Fibroblast of skin of back (primary cell): ENCODE measurements around the gene GOSR2. TPM values are rescaled to one million over a fixed set of nuclear protein-coding genes. Genes with fewer than 3 reads are reported as not detected.

Experiments
- DNase-seq: peaks from one replicate; pipeline ENCODE4 v3.0.0-alpha.2; 2013
- polyA plus RNA-seq, 2 experiments: library from polyadenylated mRNA; unstranded; fragments of 120-200 nt; gene quantifications; one replicate each; pipeline ENCODE4 v1.2.1, GENCODE V29; 2013; ENCODE audit not compliant: insufficient read length in 2 of 2

GOSR2 gene
- polyA plus RNA-seq (2013, experiment 1 of 2; ENCODE audit: insufficient read length) = 51.4 TPM
- polyA plus RNA-seq (2013, experiment 2 of 2; ENCODE audit: insufficient read length) = 44.1 TPM

DNA sequence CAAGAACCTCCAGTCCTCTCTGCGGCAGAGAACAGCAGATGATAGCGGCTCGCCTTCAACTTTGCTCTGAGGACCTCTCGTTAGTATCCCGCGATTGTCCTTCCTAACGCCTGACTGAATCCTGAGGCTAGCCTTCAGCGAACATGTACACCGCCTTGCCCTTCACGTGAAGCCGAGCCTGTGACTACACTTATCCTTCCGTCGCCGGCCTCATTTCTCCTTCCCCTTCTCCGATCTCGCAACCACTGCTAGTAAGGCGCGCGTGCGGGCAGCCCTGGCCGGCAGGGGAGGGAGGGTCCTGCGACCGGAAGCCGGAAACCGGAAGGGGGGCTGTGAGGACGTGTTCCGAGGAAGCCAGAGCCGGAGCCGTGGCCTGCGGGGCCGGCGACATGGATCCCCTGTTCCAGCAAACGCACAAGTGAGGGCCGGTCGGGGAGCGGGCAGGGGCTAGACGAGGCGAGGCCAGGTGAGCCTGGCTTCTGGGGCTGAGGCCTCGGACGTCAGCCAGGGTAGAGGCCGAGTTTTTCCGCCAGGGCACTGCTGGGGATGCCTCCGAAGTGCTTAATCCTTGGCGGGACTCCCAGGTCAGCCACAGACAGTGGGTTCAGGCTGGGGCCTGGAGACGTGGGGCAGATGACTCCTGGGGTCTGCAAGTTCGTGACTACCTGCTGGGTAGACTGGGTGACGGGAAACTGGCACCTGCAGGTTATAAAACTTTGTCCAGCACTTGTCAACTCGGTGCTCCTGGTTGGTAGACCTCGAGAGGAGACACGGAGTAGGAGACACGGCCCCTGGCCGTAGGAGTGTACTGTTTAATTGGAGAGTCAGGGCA lies at the start of gene GOSR2:
GOSR2 (plus strand) TSS at position 357 of the 832 bp plus-strand sequence; CDS start at position 390, 33 bp downstream.
- peak; percentile 86 for DNase-seq

DNA sequence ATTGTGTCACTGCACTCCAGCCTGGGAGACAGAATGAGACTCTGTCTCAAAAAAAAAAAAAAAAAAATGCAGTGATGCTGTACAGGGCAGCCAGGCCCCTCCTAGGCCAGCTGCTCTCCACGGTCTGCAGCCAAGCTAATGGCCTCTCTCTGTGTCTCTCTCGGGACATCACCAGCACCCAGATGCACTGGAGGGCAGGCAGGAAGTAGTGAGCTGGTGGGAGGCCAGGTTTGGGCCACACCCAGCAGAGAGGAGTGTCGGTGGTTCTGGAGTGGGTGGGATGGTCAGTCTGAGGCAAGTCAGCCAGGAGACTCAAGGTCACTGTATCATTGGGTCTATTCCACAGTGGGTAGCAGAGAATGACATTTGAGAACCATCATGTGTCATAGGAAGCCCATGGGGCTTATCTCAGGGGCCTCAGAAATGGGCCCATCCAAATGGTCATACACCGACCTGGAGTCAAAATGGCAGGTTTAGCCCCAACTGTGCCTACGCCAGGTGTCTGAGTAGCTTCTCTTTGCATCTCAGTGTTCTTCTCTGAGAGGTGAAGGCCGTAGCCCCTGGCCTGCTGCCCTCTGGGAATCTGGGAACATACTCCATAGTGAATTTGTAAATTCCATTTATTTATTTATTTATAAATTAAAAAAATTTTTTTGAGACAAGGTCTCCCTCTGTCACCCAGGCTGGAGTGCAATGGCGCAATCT lies 48.9 kb upstream of the GOSR2 start:
- no peak for DNase-seq

- DNase-seq = no peak
These were observed 48.1 kb upstream of the GOSR2 start for GRCh38 chr17:46874906-46875305.

GRCh38 chr17:46875849-46876352 lies 47.1 kb upstream of the GOSR2 start:
- DNase-seq = no peak

DNA sequence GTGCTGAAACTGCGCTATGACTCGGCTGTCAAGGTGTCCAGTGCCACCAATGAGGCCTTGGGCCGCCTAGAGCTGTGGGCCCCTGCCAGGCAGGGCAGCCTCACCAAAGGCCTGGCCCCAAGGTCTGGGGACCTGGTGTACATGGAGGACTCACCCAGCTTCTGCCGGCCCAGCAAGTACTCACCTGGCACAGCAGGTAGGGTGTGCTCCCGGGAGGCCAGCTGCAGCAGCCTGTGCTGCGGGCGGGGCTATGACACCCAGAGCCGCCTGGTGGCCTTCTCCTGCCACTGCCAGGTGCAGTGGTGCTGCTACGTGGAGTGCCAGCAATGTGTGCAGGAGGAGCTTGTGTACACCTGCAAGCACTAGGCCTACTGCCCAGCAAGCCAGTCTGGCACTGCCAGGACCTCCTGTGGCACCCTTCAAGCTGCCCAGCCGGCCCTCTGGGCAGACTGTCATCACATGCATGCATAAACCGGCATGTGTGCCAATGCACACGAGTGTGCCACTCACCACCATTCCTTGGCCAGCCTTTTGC lies 46.5 kb upstream of the GOSR2 start:
- no peak for DNase-seq

DNA sequence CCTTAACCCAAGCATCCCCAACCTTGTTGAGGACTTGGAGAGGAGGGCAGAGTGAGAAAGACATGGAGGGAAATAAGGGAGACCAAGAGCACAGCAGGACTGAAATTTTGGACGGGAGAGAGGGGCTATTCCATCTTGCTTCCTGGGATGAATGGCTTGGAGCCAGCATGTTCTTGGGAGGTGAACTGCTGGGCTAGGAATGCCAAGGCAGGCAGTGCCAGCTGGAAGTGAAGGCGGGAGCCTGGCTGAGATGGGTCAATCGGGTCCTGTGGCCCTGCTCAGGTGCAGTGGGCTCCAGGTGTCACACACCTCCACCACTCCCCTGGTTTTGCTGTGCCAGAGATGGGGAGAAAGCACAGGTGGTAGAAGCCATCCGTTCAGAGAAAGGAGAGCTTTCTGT lies 46.0 kb upstream of the GOSR2 start:
- no peak for DNase-seq

DNA sequence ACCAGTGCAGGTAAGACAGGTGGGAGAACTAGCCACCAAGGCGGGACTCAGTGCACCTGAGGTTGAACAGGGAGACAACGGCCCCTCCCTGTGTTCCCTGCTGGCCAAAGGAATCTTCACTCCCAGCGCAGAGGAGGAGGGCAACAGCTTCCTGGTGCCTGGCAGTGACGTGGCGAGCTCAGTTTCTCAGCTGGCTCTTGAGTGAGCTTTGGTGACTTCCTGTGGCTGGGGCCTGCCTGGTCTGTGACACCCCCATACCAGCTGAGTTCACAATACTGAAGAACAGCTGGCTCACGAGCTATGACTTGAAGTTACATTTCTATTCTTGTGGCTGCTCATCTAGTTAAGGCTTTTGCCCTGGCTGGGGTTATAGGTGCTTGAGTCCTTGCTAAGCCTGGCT lies 45.5 kb upstream of the GOSR2 start:
- no peak for DNase-seq

GRCh38 chr17:46878055-46878454 lies 44.9 kb upstream of the GOSR2 start:
- DNase-seq = no peak

DNA sequence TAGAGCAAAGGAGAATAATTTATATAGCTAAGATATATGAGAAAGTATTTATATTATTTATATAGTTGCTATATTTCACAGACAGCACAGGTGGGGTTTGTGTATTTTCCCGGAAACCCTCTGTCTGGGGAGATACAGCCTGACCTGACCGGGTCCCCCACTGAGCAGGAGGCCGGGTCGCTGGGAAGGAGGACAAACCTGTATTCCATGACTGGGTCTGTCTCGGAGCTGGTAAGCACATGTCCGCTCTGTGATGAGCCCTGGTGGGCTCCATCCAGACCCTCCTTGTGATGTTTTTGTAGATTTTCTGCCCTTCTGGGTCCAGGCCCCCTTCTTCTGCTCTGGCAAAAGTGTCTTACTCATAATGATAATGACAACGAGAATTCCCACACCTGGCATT lies 43.9 kb upstream of the GOSR2 start:
- no peak for DNase-seq

GRCh38 chr17:46881015-46881414 lies 41.9 kb upstream of the GOSR2 start:
- no peak for DNase-seq

DNA sequence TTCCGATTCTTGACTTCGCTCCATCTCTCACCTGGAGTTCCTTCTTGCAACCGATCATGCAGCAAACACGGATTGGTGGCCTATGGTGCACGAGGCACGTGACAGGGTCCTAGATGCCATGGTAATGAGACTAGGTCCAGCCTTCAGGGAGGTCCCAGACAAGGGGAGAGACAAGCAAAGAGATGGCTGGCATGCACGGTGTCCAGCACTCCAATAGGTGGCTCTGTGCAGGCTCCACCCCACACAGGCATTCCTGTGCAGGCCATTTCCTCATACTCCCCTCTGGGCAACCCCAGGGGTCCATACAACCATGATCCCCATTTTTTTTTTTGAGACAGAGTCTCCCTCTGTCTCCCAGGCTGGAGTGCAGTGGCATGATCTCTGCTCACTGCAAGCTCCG lies 40.3 kb upstream of the GOSR2 start:
- no peak for DNase-seq

DNA sequence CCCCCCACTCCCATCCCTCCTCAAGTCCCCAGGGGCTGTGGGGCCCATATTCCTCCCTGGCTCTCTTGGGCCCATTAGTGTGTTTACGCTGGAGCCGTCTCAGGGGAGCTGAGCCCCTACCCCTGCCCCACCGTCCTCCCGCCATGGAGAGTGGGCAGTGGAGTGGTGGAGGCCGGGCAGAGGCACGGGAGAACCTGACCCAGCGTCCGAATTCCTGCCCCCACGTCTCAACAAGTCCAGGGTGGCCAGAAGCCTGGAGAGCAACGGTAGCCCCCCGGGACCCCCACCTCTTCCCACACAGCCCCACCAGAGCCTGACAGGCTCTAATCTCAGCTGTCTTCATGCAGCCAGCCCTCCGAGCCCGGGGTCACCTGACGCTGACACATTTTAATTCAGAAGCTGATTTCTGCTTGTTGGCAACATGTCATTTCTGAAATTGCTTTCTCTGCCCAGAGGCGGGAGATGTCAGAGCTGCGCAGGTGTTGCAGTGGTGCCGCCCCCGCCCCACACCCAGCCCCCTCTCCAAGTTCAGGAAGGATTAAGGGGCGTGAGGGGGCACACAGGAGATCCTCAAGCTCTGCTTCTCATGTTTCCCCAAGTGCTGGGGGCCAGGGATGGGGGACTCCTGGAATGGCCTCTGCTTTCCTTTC lies 39.0 kb upstream of the GOSR2 start:
- DNase-seq = no peak

DNA sequence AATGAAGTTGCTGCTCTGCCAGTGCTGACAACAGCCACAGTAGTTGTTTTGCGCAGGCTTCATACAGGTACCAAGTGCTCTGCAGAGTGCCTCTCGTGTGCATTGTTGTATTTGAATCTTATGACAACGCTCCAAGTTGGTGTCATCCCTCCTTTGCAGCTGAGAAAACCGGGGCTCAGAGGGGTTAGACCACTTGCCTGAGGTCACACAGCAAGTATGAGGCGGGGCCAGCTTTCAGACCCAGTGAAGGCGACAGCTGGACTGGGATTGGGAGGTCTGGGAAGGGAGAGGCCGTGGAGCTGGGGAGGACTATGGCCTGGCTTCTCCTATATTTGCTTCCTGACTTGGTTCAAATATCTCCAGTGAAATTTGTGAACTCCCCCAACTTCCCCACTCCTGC lies 38.4 kb upstream of the GOSR2 start:
- no peak for DNase-seq

DNA sequence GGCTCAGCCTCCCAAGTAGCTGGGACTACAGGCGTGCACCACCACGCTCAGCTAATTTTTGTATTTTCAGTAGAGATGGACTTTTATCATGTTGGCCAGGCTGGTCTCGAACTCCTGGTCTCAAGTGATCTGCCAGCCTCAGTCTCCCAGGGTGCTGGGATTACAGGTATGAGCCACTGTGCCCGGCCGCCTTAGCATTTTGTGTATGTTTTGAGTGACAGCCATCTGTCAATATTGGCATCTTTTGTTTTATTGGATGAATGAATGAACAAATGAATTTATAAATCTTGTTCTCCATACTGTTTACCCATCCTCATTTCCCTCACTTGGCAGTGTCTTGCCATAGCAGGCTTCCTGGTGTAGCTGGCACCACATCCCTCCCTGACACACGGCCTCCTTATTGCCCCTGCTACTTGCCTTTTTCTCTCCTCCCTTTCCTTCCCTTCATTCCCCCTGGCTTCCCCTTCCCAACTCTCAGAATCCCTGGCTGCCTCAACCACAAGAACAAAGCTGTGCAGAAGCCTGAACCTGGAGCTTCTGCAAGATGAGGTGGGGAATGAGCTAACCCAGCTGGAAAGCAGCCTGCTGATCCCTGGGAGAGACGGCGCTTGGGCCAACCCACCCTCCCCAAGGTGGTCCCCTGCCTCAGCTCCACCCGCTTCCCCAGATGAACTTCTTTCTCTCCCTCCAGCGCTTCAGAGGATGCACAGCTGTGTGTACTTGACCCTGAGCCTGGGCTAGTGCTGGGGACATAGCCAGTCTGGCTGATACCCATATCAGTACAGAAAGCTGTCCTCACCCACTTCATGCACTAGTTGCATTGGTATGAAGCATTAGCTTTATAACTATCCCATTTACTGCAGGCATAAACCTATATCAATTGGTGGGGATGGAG lies 37.3 kb upstream of the GOSR2 start:
- no peak for DNase-seq

- DNase-seq = no peak
These were observed 36.7 kb upstream of the GOSR2 start for GRCh38 chr17:46886310-46886663.

GRCh38 chr17:46887717-46888116 lies 35.2 kb upstream of the GOSR2 start:
- DNase-seq = no peak

- no peak for DNase-seq
These were observed 34.2 kb upstream of the GOSR2 start for GRCh38 chr17:46888727-46889126.

DNA sequence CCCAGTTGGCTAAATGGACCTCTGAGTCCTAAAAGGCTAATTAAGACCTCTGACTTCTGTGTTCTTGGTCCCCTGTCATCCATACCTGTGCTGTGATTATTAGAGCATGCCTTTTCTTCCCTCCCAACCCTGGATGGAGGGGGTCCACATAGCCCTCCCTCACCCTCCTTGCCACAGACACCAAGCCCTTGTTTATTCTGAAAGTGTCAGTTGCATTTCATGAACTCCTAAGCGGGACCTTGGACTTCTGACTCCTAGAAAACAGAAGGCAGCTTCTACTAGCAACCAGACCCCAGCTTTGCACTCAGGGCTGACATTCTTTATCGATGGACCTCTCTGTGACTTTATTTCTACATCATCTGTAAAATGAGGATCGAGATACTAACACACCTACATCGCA lies 33.4 kb upstream of the GOSR2 start:
- DNase-seq = no peak

DNA sequence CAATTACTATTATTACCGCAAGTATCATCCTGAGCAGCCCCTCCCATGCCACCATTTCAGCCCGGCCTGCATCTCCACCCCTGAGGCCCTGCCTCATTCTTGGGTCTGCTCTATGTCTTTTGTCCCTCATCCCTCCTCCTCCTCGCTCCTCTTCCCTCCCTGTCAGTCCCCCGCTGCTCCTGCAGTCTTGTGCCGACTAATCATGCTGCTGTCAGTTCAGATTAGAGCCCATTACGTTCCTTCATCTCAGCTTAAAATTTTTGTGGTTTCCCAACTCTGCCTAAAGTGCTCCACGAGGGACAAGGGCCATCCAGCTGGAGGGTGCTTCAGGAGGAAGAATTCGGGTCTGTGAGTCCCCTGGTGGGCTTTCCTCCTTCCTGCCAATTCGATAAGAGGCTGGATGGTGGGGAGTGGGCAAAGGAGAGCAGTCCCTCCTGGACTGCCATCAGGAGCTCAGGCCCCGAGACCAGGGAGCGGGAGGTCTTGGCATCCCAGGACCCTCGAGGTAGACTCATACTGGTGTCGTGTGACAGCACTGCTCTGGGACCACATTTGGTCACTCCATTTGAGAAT lies 32.9 kb upstream of the GOSR2 start:
- no peak for DNase-seq

DNA sequence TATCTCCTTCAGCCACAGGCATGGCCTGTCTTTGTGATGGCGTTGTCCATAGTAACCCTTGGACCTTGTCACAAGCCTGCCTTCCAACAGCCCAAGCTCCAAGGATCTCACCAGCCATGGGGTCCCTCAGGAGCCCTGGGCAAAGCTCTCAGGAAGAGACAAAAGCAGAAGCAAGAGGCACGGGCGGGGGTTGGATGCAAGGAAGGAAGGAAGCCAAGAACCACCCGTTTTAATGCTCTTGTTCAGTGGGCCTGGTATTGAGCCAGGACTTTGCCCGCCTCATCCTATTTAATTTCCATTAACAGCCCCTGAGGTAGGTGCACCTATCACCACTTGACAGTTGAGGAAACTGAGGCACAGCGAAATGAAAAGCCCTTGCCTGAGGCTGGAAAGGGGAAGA lies 32.3 kb upstream of the GOSR2 start:
- DNase-seq = no peak

DNA sequence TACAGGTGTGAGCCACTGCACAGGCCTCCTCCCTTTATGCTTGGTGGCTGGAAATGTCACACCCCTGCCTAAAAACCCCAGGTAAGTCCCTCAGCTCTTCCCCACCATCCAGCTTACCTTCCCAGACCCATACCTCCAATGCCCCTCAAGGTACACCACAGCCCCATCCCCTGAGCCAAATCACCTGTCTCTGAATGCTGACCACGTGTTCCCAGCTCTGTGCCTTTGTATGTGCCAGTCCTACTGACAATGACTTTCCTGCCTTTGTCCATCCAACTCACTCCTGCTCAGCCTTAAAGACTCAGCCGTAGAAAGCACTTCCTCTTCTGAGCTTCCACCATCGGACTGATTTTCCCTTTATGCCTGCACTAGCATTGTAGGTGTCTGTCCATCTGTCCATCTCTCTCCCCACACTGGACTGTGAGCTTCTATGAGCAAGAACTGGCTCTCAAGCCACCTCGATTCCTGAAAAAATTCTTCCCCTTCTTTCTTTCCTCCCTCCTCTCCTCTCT lies 30.7 kb upstream of the GOSR2 start:
- no peak for DNase-seq
